ENCODE data around the gene RYR2. TPM values are rescaled to one million over a fixed set of nuclear protein-coding genes. Genes with fewer than 3 reads are reported as not detected.

Gene RYR2
- total RNA-seq, 2 experiments from 2014 or later, result not detected

GRCh38 chr1:237223419-237223818, 181.4 kb downstream of the RYR2 start:
- H3K4me3 Mint-ChIP-seq, result no peak overlapping the region
- no peak overlapping the region for H3K27ac Mint-ChIP-seq
- ChIA-PET POLR2A (no interaction called here), CTCF (no interaction called here)
- no peaks in the 10 kb centered on the region for H3K27me3 Mint-ChIP-seq
- no peak for DNase-seq
- H3K4me1 Mint-ChIP-seq, result no peaks in the 10 kb centered on the region
- no peaks in the 10 kb centered on the region for H3K36me3 Mint-ChIP-seq (ENCODE audit: low read depth)
- H3K9me3 Mint-ChIP-seq, result no peaks in the 10 kb centered on the region

- ChIA-PET CTCF (no interaction called here), POLR2A (no interaction called here)
- no peaks in the 10 kb centered on the region for H3K9me3 Mint-ChIP-seq
- H3K4me1 Mint-ChIP-seq, result no peaks in the 10 kb centered on the region
- no peak for DNase-seq
- H3K27ac Mint-ChIP-seq, result no peak overlapping the region
- H3K36me3 Mint-ChIP-seq (ENCODE audit: low read depth), result no peaks in the 10 kb centered on the region
- no peak overlapping the region for H3K4me3 Mint-ChIP-seq
- H3K27me3 Mint-ChIP-seq, result no peaks in the 10 kb centered on the region
Measured at GRCh38 chr1:237226177-237226944, 184.4 kb downstream of the RYR2 start.

GRCh38 chr1:237227476-237227875, 185.5 kb downstream of the RYR2 start:
- H3K4me1 Mint-ChIP-seq, result no peaks in the 10 kb centered on the region
- no peaks in the 10 kb centered on the region for H3K9me3 Mint-ChIP-seq
- H3K36me3 Mint-ChIP-seq (ENCODE audit: low read depth), result no peaks in the 10 kb centered on the region
- H3K27me3 Mint-ChIP-seq, result no peaks in the 10 kb centered on the region
- no peak overlapping the region for H3K4me3 Mint-ChIP-seq
- H3K27ac Mint-ChIP-seq, result no peak overlapping the region
- POLR2A ChIA-PET, result no interaction called here
- DNase-seq, result no peak
- CTCF ChIA-PET, result no interaction called here

GRCh38 chr1:237228421-237228820, 186.4 kb downstream of the RYR2 start:
- no peaks in the 10 kb centered on the region for H3K9me3 Mint-ChIP-seq
- H3K4me1 Mint-ChIP-seq, result no peaks in the 10 kb centered on the region
- H3K27ac Mint-ChIP-seq, result no peak overlapping the region
- ChIA-PET CTCF (no interaction called here), POLR2A (no interaction called here)
- DNase-seq, result no peak
- no peaks in the 10 kb centered on the region for H3K36me3 Mint-ChIP-seq (ENCODE audit: low read depth)
- H3K27me3 Mint-ChIP-seq, result peaks cover 2% of the 10 kb centered on the region
- H3K4me3 Mint-ChIP-seq, result no peak overlapping the region

- no peaks in the 10 kb centered on the region for H3K36me3 Mint-ChIP-seq (ENCODE audit: low read depth)
Measured at GRCh38 chr1:237229333-237229732, 187.3 kb downstream of the RYR2 start.

GRCh38 chr1:237232501-237232900, 190.5 kb downstream of the RYR2 start:
- DNase-seq, result no peak
- CTCF ChIA-PET, result no interaction called here
- H3K27ac Mint-ChIP-seq, result no peak overlapping the region
- POLR2A ChIA-PET, result no interaction called here
- H3K36me3 Mint-ChIP-seq (ENCODE audit: low read depth), result no peaks in the 10 kb centered on the region
- peaks cover 2% of the 10 kb centered on the region for H3K27me3 Mint-ChIP-seq
- H3K4me3 Mint-ChIP-seq, result no peak overlapping the region
- H3K4me1 Mint-ChIP-seq, result no peaks in the 10 kb centered on the region
- no peaks in the 10 kb centered on the region for H3K9me3 Mint-ChIP-seq

More at GRCh38 chr1:237229333-237229732, 187.3 kb downstream of the RYR2 start:
- H3K27me3 Mint-ChIP-seq, result peaks cover 2% of the 10 kb centered on the region
- H3K27ac Mint-ChIP-seq, result no peak overlapping the region
- no peaks in the 10 kb centered on the region for H3K4me1 Mint-ChIP-seq
- POLR2A ChIA-PET, result no interaction called here
- CTCF ChIA-PET, result no interaction called here
- no peaks in the 10 kb centered on the region for H3K9me3 Mint-ChIP-seq
- H3K4me3 Mint-ChIP-seq, result no peak overlapping the region
- DNase-seq, result no peak

- H3K27ac Mint-ChIP-seq, result no peak overlapping the region
- H3K4me1 Mint-ChIP-seq, result no peaks in the 10 kb centered on the region
- no peaks in the 10 kb centered on the region for H3K36me3 Mint-ChIP-seq (ENCODE audit: low read depth)
- POLR2A ChIA-PET, result no interaction called here
- DNase-seq, result no peak
- peaks cover 2% of the 10 kb centered on the region for H3K27me3 Mint-ChIP-seq
- H3K9me3 Mint-ChIP-seq, result no peaks in the 10 kb centered on the region
- CTCF ChIA-PET, result no interaction called here
- no peak overlapping the region for H3K4me3 Mint-ChIP-seq
Measured at GRCh38 chr1:237235091-237235490, 193.1 kb downstream of the RYR2 start.

GRCh38 chr1:237237721-237238120, 195.7 kb downstream of the RYR2 start:
- ChIA-PET CTCF (no interaction called here), POLR2A (no interaction called here)
- Mint-ChIP-seq H3K36me3 (ENCODE audit: low read depth) (no peaks in the 10 kb centered on the region), H3K4me3 (no peak overlapping the region), H3K9me3 (no peaks in the 10 kb centered on the region), H3K27me3 (peaks cover 2% of the 10 kb centered on the region), H3K4me1 (no peaks in the 10 kb centered on the region), H3K27ac (no peak overlapping the region)
- no peak for DNase-seq

- Mint-ChIP-seq H3K27me3 (no peaks in the 10 kb centered on the region), H3K27ac (no peak overlapping the region), H3K4me3 (no peak overlapping the region), H3K9me3 (no peaks in the 10 kb centered on the region), H3K36me3 (ENCODE audit: low read depth) (no peaks in the 10 kb centered on the region), H3K4me1 (no peaks in the 10 kb centered on the region)
- ChIA-PET POLR2A (no interaction called here), CTCF (no interaction called here)
- no peak for DNase-seq
Measured at GRCh38 chr1:237239248-237239647, 197.3 kb downstream of the RYR2 start.

- ChIA-PET POLR2A (no interaction called here), CTCF (no interaction called here)
- Mint-ChIP-seq H3K9me3 (no peaks in the 10 kb centered on the region), H3K36me3 (ENCODE audit: low read depth) (no peaks in the 10 kb centered on the region), H3K27ac (no peak overlapping the region), H3K27me3 (no peaks in the 10 kb centered on the region), H3K4me1 (no peaks in the 10 kb centered on the region), H3K4me3 (no peak overlapping the region)
- DNase-seq, result no peak
Measured at GRCh38 chr1:237241038-237241437, 199.1 kb downstream of the RYR2 start.

- Mint-ChIP-seq H3K27ac (no peak overlapping the region), H3K27me3 (no peaks in the 10 kb centered on the region), H3K4me3 (no peak overlapping the region), H3K36me3 (ENCODE audit: low read depth) (no peaks in the 10 kb centered on the region), H3K4me1 (no peaks in the 10 kb centered on the region), H3K9me3 (no peaks in the 10 kb centered on the region)
- no peak for DNase-seq
- ChIA-PET CTCF (interaction anchor here (1.2 kb wide), 1 partner anchor 22 kb away, joined by 3 read pairs; no protein-coding TSS in a partner anchor), POLR2A (no interaction called here)
Measured at GRCh38 chr1:237244778-237245177, 202.8 kb downstream of the RYR2 start.

GRCh38 chr1:237247442-237247841, 205.5 kb downstream of the RYR2 start:
- Mint-ChIP-seq H3K4me1 (no peaks in the 10 kb centered on the region), H3K4me3 (no peak overlapping the region), H3K9me3 (no peaks in the 10 kb centered on the region), H3K27ac (no peak overlapping the region), H3K36me3 (ENCODE audit: low read depth) (no peaks in the 10 kb centered on the region), H3K27me3 (no peaks in the 10 kb centered on the region)
- ChIA-PET POLR2A (no interaction called here), CTCF (no interaction called here)
- DNase-seq, result no peak

- ChIA-PET CTCF (no interaction called here), POLR2A (no interaction called here)
- H3K36me3 Mint-ChIP-seq (ENCODE audit: low read depth), result no peaks in the 10 kb centered on the region
- H3K9me3 Mint-ChIP-seq, result no peaks in the 10 kb centered on the region
- H3K27me3 Mint-ChIP-seq, result no peaks in the 10 kb centered on the region
- no peak overlapping the region for H3K27ac Mint-ChIP-seq
- DNase-seq, result no peak
- H3K4me1 Mint-ChIP-seq, result no peaks in the 10 kb centered on the region
- no peak overlapping the region for H3K4me3 Mint-ChIP-seq
Measured at GRCh38 chr1:237249120-237249519, 207.1 kb downstream of the RYR2 start.

GRCh38 chr1:237250055-237250454, 208.1 kb downstream of the RYR2 start:
- no peaks in the 10 kb centered on the region for H3K36me3 Mint-ChIP-seq (ENCODE audit: low read depth)
- no peak for DNase-seq
- no peak overlapping the region for H3K4me3 Mint-ChIP-seq
- no peak overlapping the region for H3K27ac Mint-ChIP-seq
- H3K27me3 Mint-ChIP-seq, result no peaks in the 10 kb centered on the region
- no peaks in the 10 kb centered on the region for H3K4me1 Mint-ChIP-seq
- no peaks in the 10 kb centered on the region for H3K9me3 Mint-ChIP-seq
- CTCF ChIA-PET, result no interaction called here
- POLR2A ChIA-PET, result no interaction called here

All from activated CD4-positive, alpha-beta T cell treated with anti-CD3 and anti-CD28 coated beads, Interleukin-2, amount 10 ng/mL, durations not matched to agents 7 days and 5 days (primary cell).